Right lobe of liver (tissue), 6 donors: Measurements from ENCODE around the gene OR1J4. TPM values are rescaled to one million over a fixed set of nuclear protein-coding genes. Genes with fewer than 3 reads are reported as not detected.

Experiments used
- ATAC-seq, 4 donors: fragments of 200-7000 bp; cut with Tn5 transposase; one replicate each; pipeline ENCODE4 v1.9.1; 2020; ENCODE audit warnings: mild to moderate bottlenecking in 4 of 4, moderate library complexity in 4 of 4
- DNase-seq, 3 donors: peaks; one replicate each; pipeline ENCODE4 v3.0.0-alpha.2; 2020
- H3K27ac ChIP-seq, 3 donors: fragments of 200-600 bp; one replicate each; pipeline ENCODE4 v1.8.0; 2022
- H3K27me3 ChIP-seq, 2 donors: fragments of 200-600 bp; one replicate each; pipeline ENCODE4 v1.8.0; 2022
- H3K36me3 ChIP-seq, 4 donors: fragments of 200-600 bp; sonication (generic) in 1 of 4; one replicate each; pipeline versions ENCODE4 v1.5.1 to v1.8.0; 2017 to 2022; ENCODE audit warnings: control low read depth in 1 of 4
- H3K4me1 ChIP-seq, 4 donors: fragments of 200-600 bp; sonication (generic) in 1 of 4; one replicate each; pipeline versions ENCODE4 v1.5.1 to v1.8.0; 2017 to 2022; ENCODE audit warnings: control low read depth in 1 of 4
- H3K4me3 ChIP-seq, 3 donors: fragments of 200-600 bp; one replicate each; pipeline ENCODE4 v1.8.0; 2022
- H3K9me3 ChIP-seq, 4 donors: fragments of 200-600 bp; sonication (generic) in 1 of 4; one replicate each; pipeline versions ENCODE4 v1.5.1 to v1.8.0; 2017 to 2022; ENCODE audit warnings: control low read depth in 1 of 4
- POLR2A ChIP-seq: fragments of 450-650 bp; IDR thresholded peaks from one replicate; pipeline ENCODE4 v1.6.1; 2017; ENCODE audit warnings: antibody characterized with exemption, mild to moderate bottlenecking
- WGBS: methylation state at CpG from one replicate; pipeline ENCODE4 v1.1.6; 2018; ENCODE audit warnings: low coverage, low lambda C conversion rate; ENCODE audit not compliant: insufficient coverage; ENCODE audit errors: missing lambda C conversion rate; 5-methylcytosine and 5-hydroxymethylcytosine counted together
- intact Hi-C, 2 donors: fragments of 100-400 bp; cut with DNase I; formaldehyde crosslinking; loops; one replicate each; pipeline versions ENCODE4 v1.11.2 to v1.14.1; 2022
- total RNA-seq, 6 experiments: library from RNA; depleted of rRNA in 2 of 6; stranded (reverse); fragments of >200 nt in 2 of 6; fragmentation: NEBNext Ultra II Directional in 3 of 6; extraction: Animal tissue kit (Norgen Biotek cat#: 25700) in 3 of 6; gene quantifications; one replicate each; pipeline versions ENCODE4 v1.1.0 to v1.2.4, GENCODE V29; 2016 to 2023
- TF ChIP-seq, protein P1 (sequence below), 4 donors: fragments of 200-600 bp in 3 of 4; fragments of 450-650 bp in 1 of 4; IDR thresholded peaks; one replicate each; pipeline versions ENCODE4 v1.5.1 to v1.8.0; 2016 to 2022; ENCODE audit warnings: antibody characterized with exemption in 4 of 4, mild to moderate bottlenecking in 2 of 4
- donor health status: DM: no; HTN: yes; CAD: no.
- donor health status: DM: no; HTN: no; CAD: no.
- donor health status: DM: no; HTN: no; CAD: no.
- donor health status: DM: no; HTN: yes; CAD: no.
- donor health status: DM: no; HTN: yes; CAD: no.

OR1J4 gene
- total RNA-seq, 6 experiments from 2014 or later, result not detected

- Histone ChIP-seq H3K4me3 (no peak within 1 kb of the TSS), H3K27me3 (no peaks in the 10 kb centered on the region), H3K4me1 (no peaks in the 10 kb centered on the region), H3K9me3 (no peaks in the 10 kb centered on the region), H3K27ac (no peak within 1 kb of the TSS), H3K36me3 (no peaks in the 10 kb centered on the region)
- no peak for TF ChIP-seq POLR2A
- TF ChIP-seq, protein P1, sequence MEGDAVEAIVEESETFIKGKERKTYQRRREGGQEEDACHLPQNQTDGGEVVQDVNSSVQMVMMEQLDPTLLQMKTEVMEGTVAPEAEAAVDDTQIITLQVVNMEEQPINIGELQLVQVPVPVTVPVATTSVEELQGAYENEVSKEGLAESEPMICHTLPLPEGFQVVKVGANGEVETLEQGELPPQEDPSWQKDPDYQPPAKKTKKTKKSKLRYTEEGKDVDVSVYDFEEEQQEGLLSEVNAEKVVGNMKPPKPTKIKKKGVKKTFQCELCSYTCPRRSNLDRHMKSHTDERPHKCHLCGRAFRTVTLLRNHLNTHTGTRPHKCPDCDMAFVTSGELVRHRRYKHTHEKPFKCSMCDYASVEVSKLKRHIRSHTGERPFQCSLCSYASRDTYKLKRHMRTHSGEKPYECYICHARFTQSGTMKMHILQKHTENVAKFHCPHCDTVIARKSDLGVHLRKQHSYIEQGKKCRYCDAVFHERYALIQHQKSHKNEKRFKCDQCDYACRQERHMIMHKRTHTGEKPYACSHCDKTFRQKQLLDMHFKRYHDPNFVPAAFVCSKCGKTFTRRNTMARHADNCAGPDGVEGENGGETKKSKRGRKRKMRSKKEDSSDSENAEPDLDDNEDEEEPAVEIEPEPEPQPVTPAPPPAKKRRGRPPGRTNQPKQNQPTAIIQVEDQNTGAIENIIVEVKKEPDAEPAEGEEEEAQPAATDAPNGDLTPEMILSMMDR (IDR thresholded peaks at IDR 0.05), result no peak
- no peak for ATAC-seq
- intact Hi-C loops, result no loop called here
- WGBS, result 51% methylated on average over 2 of the region's 2 CpGs
- DNase-seq, result no peak
Measured at GRCh38 chr9:122552812-122553211, 33.9 kb downstream of the OR1J4 start, which contains the start of gene OR1N2. OR1N2 (plus strand) TSS chr9:122553112; CDS start chr9:122553212, 100 bp downstream.

- DNase-seq (no peak), ATAC-seq (no peak)
- TF ChIP-seq, protein P1 (IDR thresholded peaks at IDR 0.05), result no peak
- TF ChIP-seq POLR2A, result no peak
- Histone ChIP-seq H3K27ac (no peak overlapping the region), H3K4me3 (no peak overlapping the region), H3K4me1 (no peaks in the 10 kb centered on the region), H3K36me3 (no peaks in the 10 kb centered on the region), H3K27me3 (no peaks in the 10 kb centered on the region), H3K9me3 (no peaks in the 10 kb centered on the region)
- WGBS, result 59% methylated on average over 4 of the region's 4 CpGs
- intact Hi-C loops, result no loop called here
Measured at GRCh38 chr9:122561446-122561845, 42.5 kb downstream of the OR1J4 start.

DNA sequence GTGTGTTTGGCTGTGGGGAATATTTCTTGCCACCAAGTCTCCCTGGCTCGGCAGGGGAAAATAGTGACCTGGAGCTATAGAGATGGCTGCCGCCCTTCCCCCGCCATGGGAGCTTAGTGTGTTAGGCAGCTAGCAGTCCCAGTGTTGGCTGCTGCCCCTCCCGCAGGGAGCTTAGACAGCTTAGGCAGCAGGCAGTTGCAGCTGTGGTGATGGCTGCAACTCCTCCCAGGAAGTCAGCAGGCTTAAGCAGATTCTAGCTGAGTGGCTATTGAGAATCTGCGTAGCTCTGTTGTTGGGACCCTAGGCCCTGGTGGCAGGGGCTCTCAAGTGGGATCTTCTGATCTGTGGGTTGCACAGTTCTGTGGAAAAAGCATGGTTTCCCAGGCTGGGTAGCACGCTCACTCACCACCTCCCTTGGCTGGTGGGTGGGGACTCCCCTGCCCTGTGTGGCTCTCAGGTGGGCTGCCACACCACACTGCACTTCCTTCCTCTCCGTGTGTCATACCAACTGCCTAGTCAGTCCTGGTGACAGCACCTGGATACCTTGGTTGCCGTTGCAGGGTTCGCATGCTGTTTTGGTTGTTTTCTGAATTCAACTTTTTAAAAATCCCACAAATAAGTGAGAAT, 43.3 kb downstream of the OR1J4 start:
- DNase-seq, result no peak
- WGBS, result 25% methylated on average over 8 of the region's 9 CpGs
- no peak overlapping the region for H3K4me3 ChIP-seq

GRCh38 chr9:122567901-122568300, 49.0 kb downstream of the OR1J4 start:
- H3K36me3 ChIP-seq, result no peaks in the 10 kb centered on the region
- no peak overlapping the region for H3K27ac ChIP-seq
- 67% methylated on average over 4 of the region's 4 CpGs for WGBS
- TF ChIP-seq, protein P1 (IDR thresholded peaks at IDR 0.05), result no peak
- H3K9me3 ChIP-seq, result no peaks in the 10 kb centered on the region
- no peaks in the 10 kb centered on the region for H3K27me3 ChIP-seq
- ATAC-seq (no peak), DNase-seq (no peak)
- intact Hi-C loops, result no loop called here
- no peak overlapping the region for H3K4me3 ChIP-seq
- no peaks in the 10 kb centered on the region for H3K4me1 ChIP-seq

More for the DNA sequence above, 43.3 kb downstream of the OR1J4 start:
- intact Hi-C loops, result no loop called here
- Histone ChIP-seq H3K4me1 (no peaks in the 10 kb centered on the region), H3K9me3 (no peaks in the 10 kb centered on the region), H3K27me3 (no peaks in the 10 kb centered on the region), H3K36me3 (no peaks in the 10 kb centered on the region), H3K27ac (no peak overlapping the region)
- TF ChIP-seq, protein P1 (IDR thresholded peaks at IDR 0.05), result no peak
- no peak for TF ChIP-seq POLR2A
- ATAC-seq, result no peak

Other genes starting within 250 kb of the OR1J4 start
- gene PTGS1, start 148.1 kb upstream of the OR1J4 start, total RNA-seq, result 1 to 10 TPM; 1.7 to 3.6 (median 2.4) TPM
- gene OR1J1, start 41.2 kb upstream of the OR1J4 start, total RNA-seq, result not detected
- not detected for gene OR1J2, start 8.3 kb upstream of the OR1J4 start, total RNA-seq
- not detected for gene OR1N1, start 8.2 kb downstream of the OR1J4 start, total RNA-seq
- gene OR1N2, start 34.0 kb downstream of the OR1J4 start, total RNA-seq, result not detected
- gene OR1L8, start 64.2 kb downstream of the OR1J4 start, total RNA-seq, result not detected
- not detected for gene OR1Q1, start 95.6 kb downstream of the OR1J4 start, total RNA-seq
- not detected for gene OR1B1, start 138.5 kb downstream of the OR1J4 start, total RNA-seq
- not detected for gene OR1L1, start 142.6 kb downstream of the OR1J4 start, total RNA-seq
- gene OR1L3, start 156.0 kb downstream of the OR1J4 start, total RNA-seq, result not detected
- gene OR1L4, start 204.8 kb downstream of the OR1J4 start, total RNA-seq, result not detected
- not detected for gene OR1L6, start 223.2 kb downstream of the OR1J4 start, total RNA-seq